Fibroblast of lung (primary cell): ENCODE results near the gene RIGI. TPM values are rescaled to one million over a fixed set of nuclear protein-coding genes. Genes with fewer than 3 reads are reported as not detected.

Experiments used
- DNase-seq, 2 donors: peaks; one replicate each; pipeline versions ENCODE4 v3.0.0 to v3.0.0-alpha.2; 2010; ENCODE audit warnings: low read depth in 2 of 2
- H2AFZ ChIP-seq: 2 replicates; pipeline ENCODE4 v1.5.1; 2012; ENCODE audit warnings: low read length, control low read depth, inconsistent platforms
- H3K27ac ChIP-seq: 2 replicates; pipeline ENCODE4 v1.5.1; 2011; ENCODE audit warnings: low read length, control low read depth; ENCODE audit not compliant: insufficient read depth
- H3K27me3 ChIP-seq: 2 replicates; pipeline ENCODE4 v1.5.1; 2011; ENCODE audit warnings: mild to moderate bottlenecking, low read length; ENCODE audit not compliant: control insufficient read depth, insufficient read depth
- H3K36me3 ChIP-seq: 2 replicates; pipeline ENCODE4 v1.5.1; 2011; ENCODE audit warnings: low read length; ENCODE audit not compliant: control insufficient read depth, insufficient read depth
- H3K4me1 ChIP-seq: 2 replicates; pipeline ENCODE4 v1.5.1; 2011; ENCODE audit warnings: low read length; ENCODE audit not compliant: control insufficient read depth, insufficient read depth; ENCODE audit errors: extremely low read depth
- H3K4me2 ChIP-seq: 2 replicates; pipeline ENCODE4 v1.5.1; 2011; ENCODE audit warnings: low read length, control low read depth; ENCODE audit not compliant: insufficient read depth; ENCODE audit errors: extremely low read depth
- H3K4me3 ChIP-seq, 4 experiments: fragments of 200-600 bp in 1 of 4; sonication (generic) in 1 of 4; replicated peaks in 1 of 4; 2 replicates each; pipeline ENCODE4 v1.5.1; 2011 to 2016; ENCODE audit warnings: low read length in 4 of 4, low read depth in 3 of 4, mild to moderate bottlenecking in 3 of 4, control low read depth in 2 of 4, inconsistent platforms in 1 of 4, mixed read lengths in 1 of 4; ENCODE audit not compliant: insufficient read depth in 1 of 4; ENCODE audit errors: control extremely low read depth in 1 of 4
- H3K79me2 ChIP-seq: 2 replicates; pipeline ENCODE4 v1.5.1; 2012; ENCODE audit warnings: mild to moderate bottlenecking, low read length, inconsistent platforms; ENCODE audit not compliant: control insufficient read depth, insufficient read depth
- H3K9ac ChIP-seq: 2 replicates; pipeline ENCODE4 v1.5.1; 2011; ENCODE audit warnings: mild to moderate bottlenecking, low read length, control low read depth; ENCODE audit not compliant: insufficient read depth
- H3K9me3 ChIP-seq: 2 replicates; pipeline ENCODE4 v1.5.1; 2012; ENCODE audit warnings: low read depth, low read length; ENCODE audit not compliant: control insufficient read depth, insufficient read depth
- H4K20me1 ChIP-seq: 2 replicates; pipeline ENCODE4 v1.5.1; 2011; ENCODE audit warnings: low read length; ENCODE audit not compliant: control insufficient read depth, insufficient read depth; ENCODE audit errors: extremely low read depth
- CTCF ChIP-seq, 2 donors: IDR thresholded peaks in 1 of 2; conservative IDR thresholded peaks in 1 of 2; 1 replicate in 1 of 2; 2 replicates in 1 of 2; pipeline ENCODE4 v1.5.1; 2011 to 2012; ENCODE audit warnings: low read length in 2 of 2, control low read depth in 1 of 2, inconsistent platforms in 1 of 2, low read depth in 1 of 2, mild to moderate bottlenecking in 1 of 2
- EZH2 ChIP-seq: IDR thresholded peaks from 2 replicates; pipeline ENCODE4 v1.5.1; 2012; ENCODE audit warnings: low read length, control low read depth, mild to moderate bottlenecking; ENCODE audit errors: missing control alignments
- polyA plus RNA-seq, 2 donors: library from polyadenylated mRNA; depleted of rRNA in 1 of 2; stranded (reverse) in 1 of 2; unstranded in 1 of 2; fragments of >200 nt; gene quantifications; 2 replicates each; pipeline ENCODE4 v1.2.1, GENCODE V29; 2011 to 2012; ENCODE audit warnings: missing spikeins in 1 of 2
- total RNA-seq: library from RNA; depleted of rRNA; stranded (reverse); fragments of >200 nt; gene quantifications from 2 replicates; pipeline ENCODE4 v1.2.1, GENCODE V29; 2014

Gene RIGI
- total and polyA plus RNA-seq, 2 donors (not counting 1 experiment from before 2014, with no cell fraction given): 8.8 to 13.2 TPM

- Histone ChIP-seq H3K9me3 (no peaks in the 10 kb centered on the region), H3K4me2 (no peak overlapping the region)
Observed at GRCh38 chr9:32518276-32518675, 7.7 kb downstream of the RIGI start.

GRCh38 chr9:32516241-32516640 is 9.8 kb downstream of the RIGI start:
- Histone ChIP-seq H3K9me3 (no peaks in the 10 kb centered on the region), H3K79me2 (no peaks in the 10 kb centered on the region), H3K4me3 (no peak overlapping the region), H3K4me2 (no peak overlapping the region), H3K4me1 (no peaks in the 10 kb centered on the region), H3K27ac (no peak overlapping the region), H4K20me1 (no peaks in the 10 kb centered on the region), H3K9ac (no peak overlapping the region), H3K27me3 (no peaks in the 10 kb centered on the region), H3K36me3 (no peaks in the 10 kb centered on the region), H2AFZ (no peak overlapping the region)
- TF ChIP-seq EZH2 (no peak), CTCF (conservative IDR thresholded peaks at IDR 0.05 in 1 of 2, IDR thresholded peaks at IDR 0.05 in 1 of 2; ENCODE audit: low read depth in 1 of 2, low read length in 2 of 2) (no peak)
- no peak for DNase-seq

More at GRCh38 chr9:32518276-32518675, 7.7 kb downstream of the RIGI start:
- H3K79me2 ChIP-seq: no peaks in the 10 kb centered on the region
- no peak overlapping the region for H2AFZ ChIP-seq
- no peaks in the 10 kb centered on the region for H3K27me3 ChIP-seq
- no peak for DNase-seq
- H3K4me3 ChIP-seq: no peak overlapping the region
- H3K9ac ChIP-seq: no peak overlapping the region
- H3K27ac ChIP-seq: no peak overlapping the region
- no peaks in the 10 kb centered on the region for H4K20me1 ChIP-seq
- TF ChIP-seq CTCF (conservative IDR thresholded peaks at IDR 0.05 in 1 of 2, IDR thresholded peaks at IDR 0.05 in 1 of 2; ENCODE audit: low read depth in 1 of 2, low read length in 2 of 2) (no peak), EZH2 (no peak)
- no peaks in the 10 kb centered on the region for H3K4me1 ChIP-seq
- H3K36me3 ChIP-seq: no peaks in the 10 kb centered on the region

- H3K27ac ChIP-seq: no peak overlapping the region
- no peak overlapping the region for H3K4me2 ChIP-seq
- DNase-seq: no peak
- no peaks in the 10 kb centered on the region for H3K4me1 ChIP-seq
- no peaks in the 10 kb centered on the region for H3K79me2 ChIP-seq
- no peaks in the 10 kb centered on the region for H3K9me3 ChIP-seq
- H3K36me3 ChIP-seq: no peaks in the 10 kb centered on the region
- H3K4me3 ChIP-seq: no peak overlapping the region
- no peak overlapping the region for H3K9ac ChIP-seq
- TF ChIP-seq CTCF (conservative IDR thresholded peaks at IDR 0.05 in 1 of 2, IDR thresholded peaks at IDR 0.05 in 1 of 2; ENCODE audit: low read depth in 1 of 2, low read length in 2 of 2) (no peak), EZH2 (no peak)
- H4K20me1 ChIP-seq: no peaks in the 10 kb centered on the region
- H3K27me3 ChIP-seq: no peaks in the 10 kb centered on the region
- no peak overlapping the region for H2AFZ ChIP-seq
Observed at GRCh38 chr9:32508728-32509127, 17.3 kb downstream of the RIGI start.
